NCI-H345 treated with DMSO at 0.1 percent for 48 hours (cell line): ENCODE results near the gene SLC25A45.
A peak's percentile ranks its signal among the peaks of the same experiment; 100 is the strongest.

Source experiments
- DNase-seq: peaks from one replicate; lab custom pipeline; 2025; ENCODE audit not compliant: unreplicated experiment; lab: John Stamatoyannopoulos, UW

Gene SLC25A45

GRCh38 chr11:65389294-65389980 lies 7.0 kb upstream of the SLC25A45 start:
- DNase-seq, result no peak

- DNase-seq, result no peak
These were observed 6.3 kb upstream of the SLC25A45 start for GRCh38 chr11:65388731-65389130.

GRCh38 chr11:65386307-65387140 lies 4.1 kb upstream of the SLC25A45 start, which contains the start of gene FRMD8:
FRMD8 (plus strand) TSS chr11:65386637; CDS start chr11:65387037, 400 bp downstream.
- peak; percentile 59 for DNase-seq

- no peak for DNase-seq
These were observed 1.9 kb upstream of the SLC25A45 start for GRCh38 chr11:65384301-65384889.

- no peak for DNase-seq
These were observed 1.3 kb upstream of the SLC25A45 start for GRCh38 chr11:65383778-65384177.

GRCh38 chr11:65382804-65383368 lies 440 bp upstream of the SLC25A45 start:
- no peak for DNase-seq

- DNase-seq, result no peak
These were observed 772 bp downstream of the SLC25A45 start for GRCh38 chr11:65381716-65382032.

- no peak for DNase-seq
These were observed 1.9 kb downstream of the SLC25A45 start for GRCh38 chr11:65380460-65381119.

GRCh38 chr11:65379698-65380459 lies 2.6 kb downstream of the SLC25A45 start:
- DNase-seq, result no peak

GRCh38 chr11:65378928-65379638 lies 3.4 kb downstream of the SLC25A45 start:
- no peak for DNase-seq

GRCh38 chr11:65378208-65378927 lies 4.1 kb downstream of the SLC25A45 start:
- DNase-seq, result no peak

- no peak for DNase-seq
These were observed 4.7 kb downstream of the SLC25A45 start for GRCh38 chr11:65377777-65378176.

GRCh38 chr11:65377036-65377435 lies 5.4 kb downstream of the SLC25A45 start:
- no peak for DNase-seq

GRCh38 chr11:65376138-65376713 lies 6.2 kb downstream of the SLC25A45 start:
- no peak for DNase-seq

- no peak for DNase-seq
These were observed 7.4 kb downstream of the SLC25A45 start for GRCh38 chr11:65375012-65375411.

GRCh38 chr11:65373839-65374580 lies 8.4 kb downstream of the SLC25A45 start:
- DNase-seq, result no peak

GRCh38 chr11:65370659-65371049 lies 11.8 kb downstream of the SLC25A45 start:
- no peak for DNase-seq

- DNase-seq, result peak; percentile 43
These were observed 16.1 kb downstream of the SLC25A45 start for GRCh38 chr11:65366340-65366773.
